GM21825 (cell line): ENCODE data around the gene CSMD2.

Source experiments
- ATAC-seq: cut with Tn5 transposase; IDR thresholded peaks from one replicate; pipeline ENCODE4 v1.9.1; 2021; ENCODE audit warnings: mild to moderate bottlenecking, moderate library complexity; ENCODE audit not compliant: unreplicated experiment

Gene CSMD2

GRCh38 chr1:33659641-33660040 lies 505.4 kb downstream of the CSMD2 start:
- no peak for ATAC-seq

GRCh38 chr1:33657833-33658232 lies 507.2 kb downstream of the CSMD2 start:
- ATAC-seq, result no peak

- no peak for ATAC-seq
These were observed 508.5 kb downstream of the CSMD2 start for GRCh38 chr1:33656467-33657005.

GRCh38 chr1:33655496-33655895 lies 509.5 kb downstream of the CSMD2 start:
- no peak for ATAC-seq

GRCh38 chr1:33654267-33654834 lies 510.7 kb downstream of the CSMD2 start:
- no peak for ATAC-seq

GRCh38 chr1:33653226-33653625 lies 511.8 kb downstream of the CSMD2 start:
- ATAC-seq, result no peak

- no peak for ATAC-seq
These were observed 514.3 kb downstream of the CSMD2 start for GRCh38 chr1:33650708-33651107.

- ATAC-seq, result no peak
These were observed 515.3 kb downstream of the CSMD2 start for GRCh38 chr1:33649759-33650158.

GRCh38 chr1:33643216-33643615 lies 521.8 kb downstream of the CSMD2 start:
- ATAC-seq, result no peak

GRCh38 chr1:33641104-33641830 lies 523.8 kb downstream of the CSMD2 start:
- no peak for ATAC-seq

GRCh38 chr1:33640114-33640660 lies 524.8 kb downstream of the CSMD2 start:
- ATAC-seq, result no peak

- no peak for ATAC-seq
These were observed 527.1 kb downstream of the CSMD2 start for GRCh38 chr1:33637846-33638440.

GRCh38 chr1:33636209-33636608 lies 528.8 kb downstream of the CSMD2 start:
- no peak for ATAC-seq

- no peak for ATAC-seq
These were observed 529.6 kb downstream of the CSMD2 start for GRCh38 chr1:33635336-33636012.

- ATAC-seq, result no peak
These were observed 530.2 kb downstream of the CSMD2 start for GRCh38 chr1:33634806-33635205.

- no peak for ATAC-seq
These were observed 530.9 kb downstream of the CSMD2 start for GRCh38 chr1:33634143-33634542.

- ATAC-seq, result peak; percentile 65
These were observed 531.8 kb downstream of the CSMD2 start for GRCh38 chr1:33633019-33633801.

- no peak for ATAC-seq
These were observed 534.3 kb downstream of the CSMD2 start for GRCh38 chr1:33630686-33631085.

GRCh38 chr1:33626801-33627200 lies 538.2 kb downstream of the CSMD2 start:
- ATAC-seq, result no peak
